Tibial artery (tissue), 4 donors: ENCODE measurements around the gene SMURF1.

Experiments
- DNase-seq, 2 donors: peaks; one replicate each; pipeline ENCODE4 v3.0.0-alpha.2; 2019
- H3K27ac ChIP-seq, 2 donors: fragments of 200-600 bp; sonication (generic) in 1 of 2; 1 replicate in 1 of 2; 2 replicates in 1 of 2; pipeline ENCODE4 v1.5.1; 2018 to 2019; ENCODE audit warnings: mild to moderate bottlenecking in 1 of 2
- H3K27me3 ChIP-seq, 2 donors: fragments of 200-600 bp; sonication (generic) in 1 of 2; one replicate each; pipeline versions ENCODE4 v1.5.1 to v1.6.0; 2016 to 2019
- H3K36me3 ChIP-seq, 3 donors: fragments of 200-600 bp; sonication (generic) in 2 of 3; one replicate each; pipeline ENCODE4 v1.5.1; 2016 to 2019; ENCODE audit warnings: mild to moderate bottlenecking in 2 of 3
- H3K4me1 ChIP-seq, 4 donors: fragments of 200-600 bp; sonication (generic) in 2 of 4; 1 replicate in 3 of 4; 2 replicates in 1 of 4; pipeline ENCODE4 v1.5.1; 2016 to 2019
- H3K4me3 ChIP-seq, 2 donors: fragments of 200-600 bp; sonication (generic) in 1 of 2; 1 replicate in 1 of 2; 2 replicates in 1 of 2; pipeline ENCODE4 v1.5.1; 2018 to 2019; ENCODE audit warnings: mild to moderate bottlenecking in 2 of 2
- H3K9me3 ChIP-seq, 3 donors: fragments of 200-600 bp; sonication (generic) in 1 of 3; one replicate each; pipeline ENCODE4 v1.5.1; 2016 to 2019
- intact Hi-C: fragments of 100-400 bp; cut with DNase I; formaldehyde crosslinking; loops from one replicate; pipeline ENCODE4 v1.15.0; 2023; ENCODE audit warnings: low total_unique reads
- TF ChIP-seq, protein P1 (sequence below), 2 experiments: fragments of 200-600 bp in 1 of 2; fragments of 450-650 bp in 1 of 2; IDR thresholded peaks; one replicate each; pipeline ENCODE4 v1.5.1; 2017 to 2019; ENCODE audit warnings: antibody characterized with exemption in 2 of 2, mild to moderate bottlenecking in 1 of 2, moderate library complexity in 1 of 2

SMURF1 gene

DNA sequence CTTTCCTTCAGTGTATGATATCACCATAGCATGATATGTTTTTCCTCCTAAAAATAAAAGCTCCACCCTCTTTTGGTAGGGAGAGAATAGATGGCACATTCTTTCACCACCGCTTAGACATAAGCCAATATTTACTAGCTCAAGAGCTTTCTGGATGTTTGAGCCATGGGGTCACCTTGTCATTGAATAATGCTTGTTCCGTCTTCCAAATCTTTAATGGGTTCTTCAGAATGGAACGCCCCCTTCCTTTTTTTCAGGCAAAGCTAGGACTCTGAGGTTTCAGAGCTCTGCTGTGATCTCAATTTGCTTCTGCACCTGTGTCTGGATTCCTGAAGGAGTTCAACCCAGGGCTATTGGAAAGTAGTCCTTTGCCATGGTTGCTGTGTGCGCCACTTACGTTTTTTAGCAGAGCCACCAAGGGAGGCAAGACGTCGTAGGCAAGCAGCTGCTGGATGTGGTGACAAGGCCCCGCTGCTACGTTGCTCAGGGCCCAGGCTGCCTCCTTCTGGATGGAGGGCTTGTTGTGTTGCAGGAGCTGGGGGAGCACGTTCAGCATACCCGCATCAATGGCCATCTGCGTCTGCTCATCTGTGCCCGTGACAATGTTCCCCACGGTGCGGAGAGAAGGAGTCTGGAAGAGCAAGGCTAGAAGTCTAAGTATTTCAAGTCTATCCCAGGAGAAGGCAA, 40.8 kb upstream of the SMURF1 start:
- no peaks in the 10 kb centered on the region for H3K9me3 ChIP-seq
- intact Hi-C loops, result loop anchor here (10.0 kb wide), 1 partner anchor 110 kb away; no protein-coding TSS in a partner anchor
- no peak overlapping the region for H3K4me3 ChIP-seq
- H3K27ac ChIP-seq, result no peak overlapping the region
- DNase-seq, result no peak
- H3K4me1 ChIP-seq, result no peaks in the 10 kb centered on the region
- H3K36me3 ChIP-seq, result no peaks in the 10 kb centered on the region
- TF ChIP-seq, protein P1, sequence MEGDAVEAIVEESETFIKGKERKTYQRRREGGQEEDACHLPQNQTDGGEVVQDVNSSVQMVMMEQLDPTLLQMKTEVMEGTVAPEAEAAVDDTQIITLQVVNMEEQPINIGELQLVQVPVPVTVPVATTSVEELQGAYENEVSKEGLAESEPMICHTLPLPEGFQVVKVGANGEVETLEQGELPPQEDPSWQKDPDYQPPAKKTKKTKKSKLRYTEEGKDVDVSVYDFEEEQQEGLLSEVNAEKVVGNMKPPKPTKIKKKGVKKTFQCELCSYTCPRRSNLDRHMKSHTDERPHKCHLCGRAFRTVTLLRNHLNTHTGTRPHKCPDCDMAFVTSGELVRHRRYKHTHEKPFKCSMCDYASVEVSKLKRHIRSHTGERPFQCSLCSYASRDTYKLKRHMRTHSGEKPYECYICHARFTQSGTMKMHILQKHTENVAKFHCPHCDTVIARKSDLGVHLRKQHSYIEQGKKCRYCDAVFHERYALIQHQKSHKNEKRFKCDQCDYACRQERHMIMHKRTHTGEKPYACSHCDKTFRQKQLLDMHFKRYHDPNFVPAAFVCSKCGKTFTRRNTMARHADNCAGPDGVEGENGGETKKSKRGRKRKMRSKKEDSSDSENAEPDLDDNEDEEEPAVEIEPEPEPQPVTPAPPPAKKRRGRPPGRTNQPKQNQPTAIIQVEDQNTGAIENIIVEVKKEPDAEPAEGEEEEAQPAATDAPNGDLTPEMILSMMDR (IDR thresholded peaks at IDR 0.05), result no peak
- H3K27me3 ChIP-seq, result no peaks in the 10 kb centered on the region

DNA sequence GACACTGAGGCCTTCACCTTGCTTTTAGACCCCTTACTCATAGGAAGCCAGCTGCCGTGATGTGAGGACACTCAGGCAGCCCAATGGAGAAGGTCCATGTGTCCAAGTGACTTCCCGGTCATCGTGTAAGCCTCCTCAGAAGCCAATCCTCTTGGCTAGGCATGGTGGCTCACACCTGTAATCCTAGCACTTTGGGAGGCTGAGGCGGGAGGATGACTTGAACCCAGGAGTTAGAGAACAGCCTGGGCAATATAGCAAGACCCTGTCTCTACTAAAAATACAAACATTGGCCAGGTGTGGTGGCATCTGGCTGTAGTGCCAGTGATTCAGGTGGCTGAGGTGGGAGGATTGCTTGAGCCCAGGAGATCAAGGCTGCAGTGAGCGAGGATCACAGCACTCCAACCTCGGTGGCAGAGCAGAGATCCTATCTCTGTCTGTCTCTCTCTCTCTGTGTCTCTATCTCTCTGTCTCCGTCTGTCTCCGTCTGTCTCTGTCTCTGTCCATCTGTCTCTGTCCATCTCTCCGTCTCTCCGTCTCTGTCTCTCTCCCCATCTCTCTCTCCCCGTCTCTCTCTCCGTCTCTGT, 36.3 kb upstream of the SMURF1 start:
- Histone ChIP-seq H3K9me3 (no peaks in the 10 kb centered on the region), H3K36me3 (no peaks in the 10 kb centered on the region), H3K4me3 (no peak overlapping the region), H3K4me1 (no peaks in the 10 kb centered on the region), H3K27me3 (no peaks in the 10 kb centered on the region), H3K27ac (no peak overlapping the region)
- intact Hi-C loops, result loop anchor here (10.0 kb wide), 1 partner anchor 115 kb away; no protein-coding TSS in a partner anchor
- DNase-seq, result peak in 1 of 2 donors; percentile 19
- TF ChIP-seq, protein P1 (IDR thresholded peaks at IDR 0.05), result no peak

DNA sequence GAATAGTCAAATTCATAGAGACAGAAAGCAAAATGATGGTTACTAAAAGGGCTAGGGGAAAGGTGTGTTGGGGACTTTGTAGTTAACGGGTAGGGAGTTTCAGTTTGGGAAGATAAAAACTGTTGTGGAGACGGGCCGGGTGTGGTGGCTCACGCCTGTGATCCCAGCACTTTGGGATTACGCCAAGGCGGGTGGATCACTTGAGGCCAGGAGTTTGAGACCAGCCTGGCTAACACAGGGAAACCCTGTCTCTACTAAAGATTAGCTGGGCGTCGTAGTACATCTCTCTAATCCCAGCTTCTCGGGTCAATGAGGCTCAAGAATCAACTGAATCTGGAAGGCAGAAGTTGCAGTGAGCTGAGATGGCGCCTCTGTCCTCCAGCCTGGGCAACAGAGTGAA, 33.3 kb upstream of the SMURF1 start:
- no peak for DNase-seq
- Histone ChIP-seq H3K4me3 (no peak overlapping the region), H3K27me3 (no peaks in the 10 kb centered on the region), H3K36me3 (no peaks in the 10 kb centered on the region), H3K9me3 (no peaks in the 10 kb centered on the region), H3K27ac (no peak overlapping the region), H3K4me1 (no peaks in the 10 kb centered on the region)
- TF ChIP-seq, protein P1 (IDR thresholded peaks at IDR 0.05), result no peak
- intact Hi-C loops, result no loop called here

DNA sequence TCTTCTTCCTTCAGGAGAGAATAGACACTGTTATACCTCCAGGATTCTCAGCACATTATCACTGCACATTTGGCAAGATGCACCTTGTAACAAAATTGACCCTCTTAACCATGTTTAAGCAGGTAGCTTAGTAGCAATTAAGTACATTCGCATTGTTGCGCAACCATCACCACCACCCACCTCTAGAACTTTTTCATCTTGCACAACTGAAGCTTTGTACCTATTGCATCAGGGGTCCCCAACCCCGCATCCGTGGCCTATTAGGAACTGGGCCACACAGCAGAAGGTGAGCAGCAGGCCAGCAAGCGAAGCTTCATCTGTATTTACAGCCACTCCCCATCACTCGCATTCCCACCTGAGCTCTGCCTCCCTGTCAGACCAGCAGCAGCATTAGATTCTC, 29.9 kb upstream of the SMURF1 start:
- DNase-seq, result no peak
- no peaks in the 10 kb centered on the region for H3K9me3 ChIP-seq
- H3K4me1 ChIP-seq, result no peaks in the 10 kb centered on the region
- H3K27me3 ChIP-seq, result no peaks in the 10 kb centered on the region
- H3K4me3 ChIP-seq, result no peak overlapping the region
- intact Hi-C loops, result no loop called here
- H3K36me3 ChIP-seq, result no peaks in the 10 kb centered on the region
- TF ChIP-seq, protein P1 (IDR thresholded peaks at IDR 0.05), result no peak
- H3K27ac ChIP-seq, result no peak overlapping the region

DNA sequence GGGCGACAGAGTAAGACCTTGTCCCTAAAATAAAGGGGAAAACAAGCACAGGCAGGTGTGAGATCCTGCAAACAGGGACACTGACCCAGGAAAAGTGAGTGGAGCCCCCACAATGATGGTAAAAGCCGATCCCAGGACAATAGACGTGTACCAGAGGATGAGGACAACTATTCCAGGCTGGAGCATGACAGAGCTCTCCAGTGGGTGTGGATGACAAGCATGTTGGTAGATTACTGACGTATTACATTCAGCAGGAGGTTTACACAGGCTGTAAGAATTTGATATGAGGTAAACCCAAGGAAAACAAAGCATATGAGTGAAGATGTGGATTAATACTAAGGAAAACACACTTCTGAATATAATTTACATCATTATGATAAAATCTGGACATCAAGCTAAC, 27.8 kb upstream of the SMURF1 start:
- Histone ChIP-seq H3K4me3 (no peak overlapping the region), H3K9me3 (no peaks in the 10 kb centered on the region), H3K27me3 (no peaks in the 10 kb centered on the region), H3K36me3 (no peaks in the 10 kb centered on the region), H3K4me1 (no peaks in the 10 kb centered on the region), H3K27ac (no peak overlapping the region)
- DNase-seq, result no peak
- TF ChIP-seq, protein P1 (IDR thresholded peaks at IDR 0.05), result no peak
- intact Hi-C loops, result no loop called here
